BE2C (cell line): ENCODE results near the gene PCDHB2.
"Not testable (repeated sequence)": the region's sequence is repeated elsewhere in the genome, so short reads cannot be mapped to it uniquely, and the experiment has no call there.

Experiments used
- DNase-seq: peaks from one replicate; pipeline ENCODE4 v3.0.0-alpha.2; 2020
- H3K27me3 ChIP-seq: fragments of 250-450 bp; sonication (Bioruptor Pico); 2 replicates; pipeline ENCODE4 v1.5.1; 2020; ENCODE audit warnings: mild to moderate bottlenecking
- H3K36me3 ChIP-seq: fragments of 250-450 bp; sonication (Bioruptor Pico); 2 replicates; pipeline ENCODE4 v1.5.1; 2020; ENCODE audit warnings: mild to moderate bottlenecking
- H3K4me1 ChIP-seq: fragments of 250-450 bp; sonication (Bioruptor Pico); 2 replicates; pipeline ENCODE4 v1.5.1; 2020
- H3K4me3 ChIP-seq: 2 replicates; pipeline ENCODE4 v1.5.1; 2011; ENCODE audit warnings: low read depth, low read length
- H3K9me3 ChIP-seq: fragments of 250-450 bp; sonication (Bioruptor Pico); 2 replicates; pipeline ENCODE4 v1.5.1; 2020
- TF ChIP-seq, protein P1 (sequence below): IDR thresholded peaks from 2 replicates; pipeline ENCODE4 v1.5.1; 2012; ENCODE audit warnings: mild to moderate bottlenecking, low read depth, low read length

PCDHB2 gene

DNA sequence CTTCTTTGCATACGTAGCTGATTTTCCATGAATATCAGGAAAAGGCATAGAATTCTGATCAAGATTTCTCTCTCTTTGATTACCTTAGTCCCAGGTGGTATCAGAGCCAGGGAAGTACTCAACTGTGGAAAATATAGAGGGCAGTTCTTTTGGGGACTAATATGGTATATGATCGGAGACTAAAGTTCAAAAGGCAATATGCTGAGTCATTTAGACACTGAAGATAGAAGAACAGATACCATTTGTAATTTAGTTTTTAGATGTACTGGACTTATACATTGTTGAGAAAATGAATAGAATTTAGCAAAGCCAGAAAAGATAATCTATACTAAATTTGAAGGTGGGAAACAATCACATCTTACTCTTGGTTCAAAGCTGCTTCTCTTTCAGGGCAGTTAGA, 10.9 kb downstream of the PCDHB2 start:
- DNase-seq, result no peak
- TF ChIP-seq, protein P1, sequence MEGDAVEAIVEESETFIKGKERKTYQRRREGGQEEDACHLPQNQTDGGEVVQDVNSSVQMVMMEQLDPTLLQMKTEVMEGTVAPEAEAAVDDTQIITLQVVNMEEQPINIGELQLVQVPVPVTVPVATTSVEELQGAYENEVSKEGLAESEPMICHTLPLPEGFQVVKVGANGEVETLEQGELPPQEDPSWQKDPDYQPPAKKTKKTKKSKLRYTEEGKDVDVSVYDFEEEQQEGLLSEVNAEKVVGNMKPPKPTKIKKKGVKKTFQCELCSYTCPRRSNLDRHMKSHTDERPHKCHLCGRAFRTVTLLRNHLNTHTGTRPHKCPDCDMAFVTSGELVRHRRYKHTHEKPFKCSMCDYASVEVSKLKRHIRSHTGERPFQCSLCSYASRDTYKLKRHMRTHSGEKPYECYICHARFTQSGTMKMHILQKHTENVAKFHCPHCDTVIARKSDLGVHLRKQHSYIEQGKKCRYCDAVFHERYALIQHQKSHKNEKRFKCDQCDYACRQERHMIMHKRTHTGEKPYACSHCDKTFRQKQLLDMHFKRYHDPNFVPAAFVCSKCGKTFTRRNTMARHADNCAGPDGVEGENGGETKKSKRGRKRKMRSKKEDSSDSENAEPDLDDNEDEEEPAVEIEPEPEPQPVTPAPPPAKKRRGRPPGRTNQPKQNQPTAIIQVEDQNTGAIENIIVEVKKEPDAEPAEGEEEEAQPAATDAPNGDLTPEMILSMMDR, result no peak
- H3K4me1 ChIP-seq, result no peaks in the 10 kb centered on the region
- no peak overlapping the region for H3K4me3 ChIP-seq
- H3K9me3 ChIP-seq, result no peaks in the 10 kb centered on the region
- no peaks in the 10 kb centered on the region for H3K36me3 ChIP-seq
- no peaks in the 10 kb centered on the region for H3K27me3 ChIP-seq

DNA sequence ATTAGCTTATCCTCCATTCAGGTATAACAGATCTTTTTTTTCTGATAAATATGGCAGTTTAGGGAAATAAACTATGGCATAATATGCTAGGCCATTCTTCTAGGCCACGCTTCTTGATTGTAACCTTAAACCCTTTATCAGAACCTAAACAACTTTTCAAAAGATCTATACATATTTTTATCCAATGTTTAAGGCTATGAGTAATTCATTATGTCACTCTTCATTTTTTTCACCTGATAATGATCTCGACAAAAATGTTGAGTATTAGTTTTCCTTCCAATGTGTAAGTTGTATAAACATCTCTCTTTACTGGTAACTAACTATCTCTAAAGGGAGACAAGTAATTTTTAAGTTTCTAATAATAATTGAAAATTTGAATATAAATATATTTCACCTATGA, 24.8 kb downstream of the PCDHB2 start:
- H3K4me1 ChIP-seq, result no peaks in the 10 kb centered on the region
- H3K27me3 ChIP-seq, result no peaks in the 10 kb centered on the region; the same call in 1 of the 2 replicates
- TF ChIP-seq, protein P1, result no peak
- H3K9me3 ChIP-seq, result no peaks in the 10 kb centered on the region
- no peak overlapping the region for H3K4me3 ChIP-seq
- no peak for DNase-seq
- H3K36me3 ChIP-seq, result no peaks in the 10 kb centered on the region

DNA sequence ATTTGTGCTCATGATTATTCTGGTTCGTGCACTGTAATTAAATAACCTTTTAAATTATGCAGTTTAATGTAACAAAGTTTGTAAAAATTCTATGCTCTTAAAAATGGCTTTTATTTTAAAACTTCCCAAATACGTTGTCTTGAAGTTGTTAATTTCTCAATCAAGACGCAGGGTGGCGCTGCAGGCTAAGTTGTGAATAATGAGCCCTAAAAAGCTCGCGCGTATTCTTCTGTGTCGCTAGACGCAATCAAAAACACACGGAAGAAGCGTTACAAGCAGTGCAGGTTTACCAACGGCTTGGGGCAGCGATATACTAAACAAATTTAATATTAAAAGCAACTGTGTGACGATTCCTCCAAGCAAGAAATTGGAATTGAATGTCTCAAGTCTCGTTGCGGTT, 27.1 kb downstream of the PCDHB2 start, which contains the start of gene PCDHB4:
TSS of gene PCDHB4 (plus strand) at position 256 of the 400 bp plus-strand sequence. CDS start 181 bp downstream, outside the sequence.
- peak within 1 kb of the TSS; percentile 62 for H3K4me3 ChIP-seq
- H3K36me3 ChIP-seq, result no peaks in the 10 kb centered on the region
- peak; percentile 74 for DNase-seq
- TF ChIP-seq, protein P1, result peak; percentile 81
- no peaks in the 10 kb centered on the region for H3K9me3 ChIP-seq
- H3K4me1 ChIP-seq, result no peaks in the 10 kb centered on the region
- no peaks in the 10 kb centered on the region for H3K27me3 ChIP-seq

DNA sequence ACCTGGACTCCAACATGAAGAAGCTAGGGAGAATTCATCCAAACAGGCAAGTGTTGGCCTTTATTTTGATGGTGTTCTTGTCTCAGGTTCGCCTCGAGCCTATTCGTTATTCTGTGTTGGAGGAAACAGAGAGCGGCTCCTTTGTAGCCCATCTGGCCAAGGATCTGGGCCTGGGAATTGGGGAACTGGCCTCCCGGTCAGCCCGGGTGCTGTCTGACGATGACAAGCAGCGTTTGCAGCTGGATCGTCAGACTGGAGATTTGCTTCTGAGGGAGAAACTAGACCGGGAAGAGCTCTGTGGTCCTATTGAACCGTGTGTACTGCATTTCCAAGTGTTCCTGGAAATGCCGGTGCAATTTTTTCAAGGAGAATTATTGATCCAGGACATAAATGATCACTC, 27.6 kb downstream of the PCDHB2 start:
- H3K36me3 ChIP-seq, result no peaks in the 10 kb centered on the region
- H3K27me3 ChIP-seq, result no peaks in the 10 kb centered on the region
- TF ChIP-seq, protein P1, result no peak
- H3K4me1 ChIP-seq, result no peaks in the 10 kb centered on the region
- H3K9me3 ChIP-seq, result no peaks in the 10 kb centered on the region
- H3K4me3 ChIP-seq, result peak overlapping the region; percentile 62
- peak; percentile 31 for DNase-seq

DNA sequence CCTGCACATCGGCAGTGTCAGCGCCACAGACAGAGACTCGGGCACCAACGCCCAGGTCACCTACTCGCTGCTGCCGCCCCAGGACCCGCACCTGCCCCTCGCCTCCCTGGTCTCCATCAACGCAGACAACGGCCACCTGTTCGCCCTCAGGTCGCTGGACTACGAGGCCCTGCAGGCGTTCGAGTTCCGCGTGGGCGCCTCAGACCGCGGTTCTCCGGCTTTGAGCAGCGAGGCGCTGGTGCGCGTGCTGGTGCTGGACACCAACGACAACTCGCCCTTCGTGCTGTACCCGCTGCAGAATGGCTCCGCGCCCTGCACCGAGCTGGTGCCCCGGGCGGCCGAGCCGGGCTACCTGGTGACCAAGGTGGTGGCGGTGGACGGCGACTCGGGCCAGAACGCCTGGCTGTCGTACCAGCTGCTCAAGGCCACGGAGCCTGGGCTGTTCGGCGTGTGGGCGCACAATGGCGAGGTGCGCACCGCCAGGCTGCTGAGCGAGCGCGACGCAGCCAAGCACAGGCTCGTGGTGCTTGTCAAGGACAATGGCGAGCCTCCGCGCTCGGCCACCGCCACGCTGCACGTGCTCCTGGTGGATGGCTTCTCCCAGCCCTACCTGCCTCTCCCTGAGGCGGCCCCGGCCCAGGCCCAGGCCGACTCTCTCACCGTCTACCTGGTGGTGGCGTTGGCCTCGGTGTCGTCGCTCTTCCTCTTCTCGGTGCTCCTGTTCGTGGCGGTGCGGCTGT, 29.2 kb downstream of the PCDHB2 start:
- H3K36me3 ChIP-seq, H3K27me3 ChIP-seq, DNase-seq, H3K4me1 ChIP-seq, H3K9me3 ChIP-seq, H3K4me3 ChIP-seq: not testable (repeated sequence)

DNA sequence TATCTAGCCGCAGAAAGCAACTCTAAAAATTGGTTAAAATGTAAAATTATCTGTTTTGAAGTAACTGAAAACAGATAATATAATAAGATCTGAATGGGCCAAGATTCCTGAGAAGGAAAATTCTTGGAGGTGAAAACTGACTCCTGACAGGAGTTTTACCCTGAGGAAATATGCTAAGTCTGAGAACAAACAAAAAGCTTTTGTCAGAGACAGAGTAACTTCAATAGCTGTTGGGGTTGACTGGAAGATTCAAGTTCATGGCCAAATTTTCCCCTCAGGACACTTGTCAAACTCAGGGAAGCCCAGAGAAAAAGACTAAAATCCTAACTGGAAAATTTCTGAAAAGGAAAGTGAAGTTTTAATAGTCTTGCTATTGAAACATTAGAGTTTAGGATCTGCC, 32.9 kb downstream of the PCDHB2 start:
- TF ChIP-seq, protein P1, result no peak
- no peak for DNase-seq
- H3K4me1 ChIP-seq, result no peaks in the 10 kb centered on the region
- no peaks in the 10 kb centered on the region for H3K36me3 ChIP-seq
- H3K4me3 ChIP-seq, result no peak overlapping the region
- no peaks in the 10 kb centered on the region for H3K27me3 ChIP-seq
- no peaks in the 10 kb centered on the region for H3K9me3 ChIP-seq
